Activated naive CD8-positive, alpha-beta T cell treated with anti-CD3 and anti-CD28 coated beads, Interleukin-2, amount 50 U/mL, for 24 hours (primary cell): ENCODE results near the gene EIF2AK3.
A peak's percentile ranks its signal among the peaks of the same experiment; 100 is the strongest.

Experiments used
- ATAC-seq: fragments of 150-1000 bp; cut with Tn5 transposase; one replicate; pipeline ENCODE4 v1.10.0; 2021
- DNase-seq: peaks from one replicate; pipeline ENCODE4 v3.0.0; 2021
- H3K27ac Mint-ChIP-seq: one replicate; pipeline ENCODE4 v1.8.0; 2021; ENCODE audit warnings: mild to moderate bottlenecking, mixed read lengths
- H3K27me3 Mint-ChIP-seq: one replicate; pipeline ENCODE4 v1.8.0; 2021; ENCODE audit warnings: mixed read lengths
- H3K36me3 Mint-ChIP-seq: one replicate; pipeline ENCODE4 v1.8.0; 2021; ENCODE audit warnings: low read depth, mixed read lengths
- H3K4me1 Mint-ChIP-seq: one replicate; pipeline ENCODE4 v1.8.0; 2021; ENCODE audit warnings: mixed read lengths
- H3K4me3 Mint-ChIP-seq: one replicate; pipeline ENCODE4 v1.8.0; 2021; ENCODE audit warnings: mild to moderate bottlenecking, moderate library complexity, mixed read lengths
- H3K9me3 Mint-ChIP-seq: one replicate; pipeline ENCODE4 v1.8.0; 2021; ENCODE audit warnings: mixed read lengths

The EIF2AK3 gene

DNA sequence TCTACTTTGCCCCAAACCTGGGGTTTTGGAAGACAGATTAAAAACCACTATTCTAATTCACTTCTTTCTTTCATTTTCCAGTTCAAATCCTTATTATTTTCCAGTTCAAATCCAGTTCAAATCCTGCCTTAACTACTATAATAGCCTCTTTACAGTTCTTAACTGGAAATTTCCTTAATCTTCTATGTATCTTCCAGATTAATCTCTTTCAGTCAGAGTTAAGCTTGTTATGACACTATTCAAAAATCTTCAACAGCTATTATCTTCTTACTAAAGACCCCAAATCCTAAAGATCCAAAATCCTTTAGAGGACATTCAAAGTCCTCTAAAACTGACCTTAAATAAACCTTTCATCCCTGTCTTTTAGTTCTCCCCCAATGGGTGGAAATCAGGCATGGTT is 30.1 kb downstream of the EIF2AK3 start:
- no peak overlapping the region for H3K27ac Mint-ChIP-seq
- H3K27me3 Mint-ChIP-seq, result no peaks in the 10 kb centered on the region
- peaks cover 12% of the 10 kb centered on the region for H3K36me3 Mint-ChIP-seq
- H3K9me3 Mint-ChIP-seq, result no peaks in the 10 kb centered on the region
- DNase-seq, result no peak
- no peak overlapping the region for H3K4me3 Mint-ChIP-seq
- peaks cover 36% of the 10 kb centered on the region for H3K4me1 Mint-ChIP-seq
- ATAC-seq, result no peak

GRCh38 chr2:88596141-88596830 is 31.0 kb downstream of the EIF2AK3 start:
- no peak for ATAC-seq
- H3K4me1 Mint-ChIP-seq, result peaks cover 30% of the 10 kb centered on the region
- peaks cover 14% of the 10 kb centered on the region for H3K36me3 Mint-ChIP-seq
- no peak for DNase-seq
- H3K9me3 Mint-ChIP-seq, result no peaks in the 10 kb centered on the region
- no peak overlapping the region for H3K4me3 Mint-ChIP-seq
- H3K27me3 Mint-ChIP-seq, result no peaks in the 10 kb centered on the region
- H3K27ac Mint-ChIP-seq, result no peak overlapping the region

DNA sequence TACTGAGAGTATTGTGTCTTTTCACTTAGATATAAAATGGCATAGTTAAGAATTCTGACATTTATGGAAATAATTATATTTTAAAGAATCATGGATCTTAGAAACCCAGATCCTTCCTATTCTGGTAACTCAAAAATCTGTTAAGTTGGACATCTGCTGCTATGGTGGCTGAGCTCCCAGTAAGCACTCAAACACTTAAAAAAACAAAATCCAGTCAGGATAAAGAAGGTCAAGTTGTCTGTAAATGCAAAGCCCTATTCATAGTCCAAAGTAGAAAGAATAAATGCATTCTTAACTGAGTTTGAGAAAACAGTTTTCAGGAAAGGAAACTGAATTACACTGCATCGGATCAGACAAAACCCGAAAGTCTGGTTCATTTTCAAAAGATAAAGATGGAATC is 35.6 kb downstream of the EIF2AK3 start:
- no peaks in the 10 kb centered on the region for H3K9me3 Mint-ChIP-seq
- ATAC-seq, result no peak
- no peaks in the 10 kb centered on the region for H3K27me3 Mint-ChIP-seq
- DNase-seq, result no peak
- H3K4me3 Mint-ChIP-seq, result no peak overlapping the region
- peaks cover 33% of the 10 kb centered on the region for H3K36me3 Mint-ChIP-seq
- no peak overlapping the region for H3K27ac Mint-ChIP-seq
- peaks cover 3% of the 10 kb centered on the region for H3K4me1 Mint-ChIP-seq

GRCh38 chr2:88590998-88591613 is 36.2 kb downstream of the EIF2AK3 start:
- H3K9me3 Mint-ChIP-seq, result no peaks in the 10 kb centered on the region
- peak; percentile 40 for DNase-seq
- H3K4me3 Mint-ChIP-seq, result no peak overlapping the region
- no peaks in the 10 kb centered on the region for H3K27me3 Mint-ChIP-seq
- peaks cover 33% of the 10 kb centered on the region for H3K36me3 Mint-ChIP-seq
- H3K27ac Mint-ChIP-seq, result no peak overlapping the region
- H3K4me1 Mint-ChIP-seq, result no peaks in the 10 kb centered on the region
- ATAC-seq, result peak; percentile 65

GRCh38 chr2:88585969-88586368 is 41.3 kb downstream of the EIF2AK3 start:
- Mint-ChIP-seq H3K4me1 (no peaks in the 10 kb centered on the region), H3K9me3 (no peaks in the 10 kb centered on the region), H3K27ac (no peak overlapping the region), H3K36me3 (peaks cover 37% of the 10 kb centered on the region), H3K27me3 (no peaks in the 10 kb centered on the region), H3K4me3 (no peak overlapping the region)
- no peak for DNase-seq
- no peak for ATAC-seq

GRCh38 chr2:88582030-88582429 is 45.2 kb downstream of the EIF2AK3 start:
- no peaks in the 10 kb centered on the region for H3K9me3 Mint-ChIP-seq
- peak overlapping the region; percentile 1 for H3K27ac Mint-ChIP-seq
- H3K4me3 Mint-ChIP-seq, result no peak overlapping the region
- no peak for DNase-seq
- no peaks in the 10 kb centered on the region for H3K4me1 Mint-ChIP-seq
- ATAC-seq, result no peak
- H3K27me3 Mint-ChIP-seq, result no peaks in the 10 kb centered on the region
- peaks cover 30% of the 10 kb centered on the region for H3K36me3 Mint-ChIP-seq

- no peaks in the 10 kb centered on the region for H3K9me3 Mint-ChIP-seq
- H3K4me1 Mint-ChIP-seq, result no peaks in the 10 kb centered on the region
- H3K27me3 Mint-ChIP-seq, result no peaks in the 10 kb centered on the region
- no peak overlapping the region for H3K27ac Mint-ChIP-seq
- no peak for ATAC-seq
- H3K36me3 Mint-ChIP-seq, result peaks cover 31% of the 10 kb centered on the region
- no peak overlapping the region for H3K4me3 Mint-ChIP-seq
- no peak for DNase-seq
These were observed 47.2 kb downstream of the EIF2AK3 start for GRCh38 chr2:88580088-88580487.

DNA sequence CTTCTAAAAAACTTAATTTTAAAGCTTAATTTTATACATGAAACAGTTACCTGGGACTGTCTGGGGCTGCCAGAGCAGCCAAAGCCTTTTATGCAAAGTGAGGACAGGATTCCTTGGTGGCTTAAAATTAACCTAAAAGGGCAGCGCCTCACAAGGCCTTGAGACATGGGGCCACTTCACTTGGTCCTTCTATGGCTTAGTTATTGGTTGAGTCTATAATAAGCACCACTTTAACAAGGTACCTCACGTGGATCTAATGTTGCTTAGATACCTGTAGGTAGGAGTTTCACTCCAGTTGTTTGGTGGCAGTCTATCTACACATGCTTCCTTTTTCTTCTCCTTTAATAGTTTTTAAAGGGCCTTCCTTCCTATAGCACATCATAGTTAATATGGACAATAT is 51.6 kb downstream of the EIF2AK3 start:
- no peak for ATAC-seq
- H3K27me3 Mint-ChIP-seq, result no peaks in the 10 kb centered on the region
- peaks cover 23% of the 10 kb centered on the region for H3K36me3 Mint-ChIP-seq
- no peak for DNase-seq
- H3K9me3 Mint-ChIP-seq, result no peaks in the 10 kb centered on the region
- H3K27ac Mint-ChIP-seq, result no peak overlapping the region
- H3K4me1 Mint-ChIP-seq, result no peaks in the 10 kb centered on the region
- H3K4me3 Mint-ChIP-seq, result no peak overlapping the region

DNA sequence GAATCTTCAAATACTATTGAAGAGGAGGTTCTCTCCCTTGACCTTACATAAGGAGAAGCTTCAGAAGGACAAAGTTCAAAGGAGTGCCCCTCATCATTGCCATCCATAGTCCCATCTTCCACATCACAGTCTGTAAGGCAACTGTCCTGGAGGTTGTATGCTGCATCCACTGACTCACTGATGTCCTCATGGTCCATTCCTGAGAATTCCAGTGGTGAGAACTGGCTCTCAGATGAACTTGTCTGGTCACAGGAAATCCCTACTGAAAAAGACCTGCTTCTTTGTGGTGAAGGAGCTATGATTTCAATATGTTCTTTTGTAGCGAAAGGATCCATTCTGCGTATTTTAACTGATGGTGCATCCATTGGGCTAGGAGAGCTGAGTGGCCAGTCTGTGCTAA is 52.2 kb downstream of the EIF2AK3 start:
- no peak for ATAC-seq
- no peak overlapping the region for H3K27ac Mint-ChIP-seq
- no peaks in the 10 kb centered on the region for H3K27me3 Mint-ChIP-seq
- no peak for DNase-seq
- no peaks in the 10 kb centered on the region for H3K9me3 Mint-ChIP-seq
- H3K36me3 Mint-ChIP-seq, result peaks cover 26% of the 10 kb centered on the region
- H3K4me1 Mint-ChIP-seq, result no peaks in the 10 kb centered on the region
- no peak overlapping the region for H3K4me3 Mint-ChIP-seq

GRCh38 chr2:88574445-88574844 is 52.8 kb downstream of the EIF2AK3 start:
- no peaks in the 10 kb centered on the region for H3K4me1 Mint-ChIP-seq
- H3K9me3 Mint-ChIP-seq, result no peaks in the 10 kb centered on the region
- H3K27me3 Mint-ChIP-seq, result no peaks in the 10 kb centered on the region
- H3K4me3 Mint-ChIP-seq, result no peak overlapping the region
- ATAC-seq, result peak; percentile 43
- H3K27ac Mint-ChIP-seq, result no peak overlapping the region
- no peak for DNase-seq
- H3K36me3 Mint-ChIP-seq, result peaks cover 26% of the 10 kb centered on the region

DNA sequence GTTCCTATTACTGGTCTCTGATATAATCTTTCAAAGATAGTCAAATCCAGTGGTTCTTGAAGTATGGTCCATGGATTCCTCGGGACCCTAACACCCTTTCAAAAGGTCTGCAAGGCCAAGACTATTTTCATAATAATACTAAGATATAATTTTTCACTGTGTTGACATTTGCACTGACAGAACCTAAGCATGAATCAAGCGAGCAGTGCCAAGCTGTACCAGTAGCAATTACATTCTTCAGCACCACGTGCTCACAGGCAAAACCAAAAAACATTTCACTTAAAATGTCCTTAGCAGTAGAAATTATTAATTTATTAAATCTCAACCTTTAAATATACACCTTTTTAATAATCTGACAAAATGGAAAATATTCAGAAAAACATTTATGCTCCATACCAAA is 59.1 kb downstream of the EIF2AK3 start:
- no peaks in the 10 kb centered on the region for H3K4me1 Mint-ChIP-seq
- H3K27ac Mint-ChIP-seq, result no peak overlapping the region
- DNase-seq (no peak), ATAC-seq (no peak)
- H3K9me3 Mint-ChIP-seq, result no peaks in the 10 kb centered on the region
- H3K36me3 Mint-ChIP-seq, result peaks cover 11% of the 10 kb centered on the region
- H3K27me3 Mint-ChIP-seq, result no peaks in the 10 kb centered on the region
- no peak overlapping the region for H3K4me3 Mint-ChIP-seq

GRCh38 chr2:88564402-88564801 is 62.9 kb downstream of the EIF2AK3 start:
- H3K27me3 Mint-ChIP-seq, result no peaks in the 10 kb centered on the region
- peaks cover 20% of the 10 kb centered on the region for H3K36me3 Mint-ChIP-seq
- no peak overlapping the region for H3K4me3 Mint-ChIP-seq
- no peaks in the 10 kb centered on the region for H3K9me3 Mint-ChIP-seq
- H3K27ac Mint-ChIP-seq, result no peak overlapping the region
- ATAC-seq, result no peak
- DNase-seq, result no peak
- H3K4me1 Mint-ChIP-seq, result peaks cover 4% of the 10 kb centered on the region

- no peak for DNase-seq
- Mint-ChIP-seq H3K9me3 (no peaks in the 10 kb centered on the region), H3K27ac (no peak overlapping the region), H3K4me3 (no peak overlapping the region), H3K27me3 (no peaks in the 10 kb centered on the region), H3K4me1 (peaks cover 4% of the 10 kb centered on the region), H3K36me3 (peaks cover 21% of the 10 kb centered on the region)
- ATAC-seq, result no peak
These were observed 64.1 kb downstream of the EIF2AK3 start for GRCh38 chr2:88563129-88563528.

GRCh38 chr2:88561646-88562388 is 65.4 kb downstream of the EIF2AK3 start:
- H3K4me3 Mint-ChIP-seq, result no peak overlapping the region
- H3K27ac Mint-ChIP-seq, result no peak overlapping the region
- H3K9me3 Mint-ChIP-seq, result no peaks in the 10 kb centered on the region
- no peak for DNase-seq
- peaks cover 19% of the 10 kb centered on the region for H3K36me3 Mint-ChIP-seq
- H3K27me3 Mint-ChIP-seq, result no peaks in the 10 kb centered on the region
- no peak for ATAC-seq
- H3K4me1 Mint-ChIP-seq, result peaks cover 4% of the 10 kb centered on the region

- Mint-ChIP-seq H3K36me3 (peaks cover 26% of the 10 kb centered on the region), H3K4me1 (peaks cover 4% of the 10 kb centered on the region), H3K27me3 (no peaks in the 10 kb centered on the region), H3K4me3 (no peak overlapping the region), H3K9me3 (no peaks in the 10 kb centered on the region), H3K27ac (peak overlapping the region; percentile 10)
- ATAC-seq (no peak), DNase-seq (no peak)
These were observed 66.5 kb downstream of the EIF2AK3 start for GRCh38 chr2:88560619-88561307.
